GM19452 (cell line): Measurements from ENCODE around the gene WNT3A.

Experiments used
- ATAC-seq: cut with Tn5 transposase; IDR thresholded peaks from one replicate; pipeline ENCODE4 v1.9.1; 2021; ENCODE audit not compliant: unreplicated experiment

The WNT3A gene

DNA sequence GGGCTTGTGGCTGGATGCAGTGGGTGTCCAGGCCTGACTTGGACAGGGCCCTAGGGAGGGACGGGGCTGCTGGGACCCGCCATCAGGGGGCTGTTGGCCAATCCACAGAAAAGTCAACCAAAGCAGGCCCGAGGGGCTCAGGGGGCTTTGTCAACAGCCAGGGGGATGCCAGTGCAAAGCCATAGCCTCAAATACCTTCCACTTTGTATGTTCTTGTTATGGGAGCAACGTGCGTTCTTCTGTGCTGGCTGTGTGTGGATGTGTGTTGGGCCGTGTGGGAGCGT, 40.3 kb downstream of the WNT3A start:
- ATAC-seq, result no peak

DNA sequence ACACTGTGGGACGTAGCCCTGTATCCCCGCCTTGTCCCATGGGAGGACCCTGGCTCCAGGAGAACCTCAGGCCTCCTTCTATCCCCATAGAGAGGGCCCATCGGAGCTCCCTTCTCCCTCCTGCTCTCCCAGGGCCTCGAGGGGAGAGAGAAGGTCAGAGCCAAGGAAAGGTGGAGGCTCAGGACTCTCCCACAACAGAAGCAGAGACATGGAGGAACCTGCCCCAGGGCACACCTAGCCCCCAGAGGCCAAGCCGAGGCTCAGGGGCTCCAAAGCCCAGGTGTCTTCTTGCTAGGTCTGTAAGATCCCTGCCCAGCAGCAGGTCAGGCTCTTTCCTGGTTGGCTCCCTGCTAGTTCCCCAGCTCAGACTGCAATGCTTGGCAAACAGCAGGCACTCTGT, 41.3 kb downstream of the WNT3A start:
- ATAC-seq, result no peak

DNA sequence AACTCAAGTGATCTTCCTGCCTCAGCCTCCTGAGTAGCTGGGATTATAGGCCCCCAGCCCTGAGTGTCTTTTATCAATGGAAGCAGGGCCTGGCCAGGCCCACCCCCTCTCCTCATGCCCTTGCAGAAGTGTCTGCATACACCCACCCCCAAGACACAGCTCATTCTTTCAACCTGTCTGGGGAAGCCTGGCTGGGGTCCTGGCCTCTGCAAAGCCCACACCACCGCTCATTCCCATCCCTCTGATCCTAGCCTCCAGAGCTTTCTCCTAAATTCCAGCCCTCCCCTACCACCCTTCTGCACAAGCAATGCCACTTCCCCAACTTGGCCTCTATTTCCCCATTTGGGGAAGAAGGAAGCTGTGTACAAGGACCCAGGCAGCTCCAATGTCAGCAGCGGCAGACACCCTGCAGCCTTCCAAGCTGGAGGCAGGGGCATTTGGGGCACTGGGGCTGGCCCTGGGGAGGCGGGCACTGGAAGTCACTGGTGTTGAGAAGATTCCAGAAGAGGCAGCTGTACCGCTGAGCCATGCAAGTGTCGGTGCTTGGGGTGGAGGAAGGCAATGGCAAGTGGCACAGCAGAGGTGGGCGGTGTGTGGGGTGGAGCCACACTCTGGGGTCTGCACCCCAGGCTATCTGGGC, 42.0 kb downstream of the WNT3A start:
- ATAC-seq, result no peak

DNA sequence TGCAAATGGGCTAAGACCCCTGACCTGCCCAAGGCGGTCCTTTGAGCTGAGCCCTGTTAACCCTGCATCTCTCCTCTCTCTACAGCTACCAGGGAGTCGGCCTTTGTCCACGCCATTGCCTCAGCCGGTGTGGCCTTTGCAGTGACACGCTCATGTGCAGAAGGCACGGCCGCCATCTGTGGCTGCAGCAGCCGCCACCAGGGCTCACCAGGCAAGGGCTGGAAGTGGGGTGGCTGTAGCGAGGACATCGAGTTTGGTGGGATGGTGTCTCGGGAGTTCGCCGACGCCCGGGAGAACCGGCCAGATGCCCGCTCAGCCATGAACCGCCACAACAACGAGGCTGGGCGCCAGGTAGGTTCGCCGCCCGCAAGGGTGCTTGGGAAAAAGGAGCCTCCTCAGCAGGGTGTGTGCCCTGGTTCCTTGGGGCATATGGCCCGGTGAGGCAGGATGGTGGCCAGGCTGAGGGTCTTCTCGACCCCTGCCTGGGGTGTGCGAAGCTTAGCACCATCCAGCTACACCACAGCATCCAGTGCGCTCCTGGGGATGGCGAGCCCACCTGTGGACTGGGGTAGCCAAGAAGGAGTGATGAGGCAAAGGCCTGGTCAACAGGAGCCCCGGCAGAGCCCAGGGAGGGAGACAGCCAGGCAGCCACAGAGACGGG, 43.9 kb downstream of the WNT3A start:
- ATAC-seq, result no peak

DNA sequence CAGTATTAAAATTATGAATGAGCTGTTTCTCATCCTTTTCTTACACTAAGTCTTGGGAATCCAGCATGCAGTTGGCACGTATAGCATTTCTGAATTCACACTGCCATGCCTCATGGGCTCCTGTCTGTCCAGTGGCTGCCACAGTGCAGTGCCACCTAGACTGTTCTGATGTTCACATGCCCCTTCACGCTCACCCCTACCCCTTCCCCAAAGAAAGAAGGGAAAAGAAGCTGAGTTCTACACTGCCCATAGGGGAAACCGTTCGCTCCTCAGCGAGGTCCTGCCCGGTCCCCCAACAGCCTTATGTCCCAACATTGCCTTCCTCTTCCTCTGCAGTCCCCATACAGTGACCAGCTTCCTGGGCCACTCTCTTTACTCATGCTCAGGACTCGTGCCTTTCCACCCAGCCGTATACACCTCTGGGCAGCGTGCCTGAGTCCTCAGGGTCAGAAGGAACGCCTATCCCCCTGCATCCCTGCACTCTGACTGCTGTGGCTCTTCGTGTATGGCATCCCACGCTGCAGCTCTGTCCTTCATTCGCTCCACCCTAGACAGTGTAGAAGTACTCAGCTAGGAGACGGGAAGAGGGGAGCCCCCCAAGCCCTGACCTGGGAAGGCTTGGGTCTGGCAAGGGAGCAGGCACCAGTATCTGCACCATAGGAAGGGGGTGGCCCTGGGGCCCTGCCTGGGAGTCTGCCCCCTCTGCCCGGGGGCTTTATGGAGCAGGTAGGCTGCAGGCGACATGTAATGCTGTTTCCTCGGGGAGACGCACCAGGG, 51.6 kb downstream of the WNT3A start:
- ATAC-seq, result no peak

DNA sequence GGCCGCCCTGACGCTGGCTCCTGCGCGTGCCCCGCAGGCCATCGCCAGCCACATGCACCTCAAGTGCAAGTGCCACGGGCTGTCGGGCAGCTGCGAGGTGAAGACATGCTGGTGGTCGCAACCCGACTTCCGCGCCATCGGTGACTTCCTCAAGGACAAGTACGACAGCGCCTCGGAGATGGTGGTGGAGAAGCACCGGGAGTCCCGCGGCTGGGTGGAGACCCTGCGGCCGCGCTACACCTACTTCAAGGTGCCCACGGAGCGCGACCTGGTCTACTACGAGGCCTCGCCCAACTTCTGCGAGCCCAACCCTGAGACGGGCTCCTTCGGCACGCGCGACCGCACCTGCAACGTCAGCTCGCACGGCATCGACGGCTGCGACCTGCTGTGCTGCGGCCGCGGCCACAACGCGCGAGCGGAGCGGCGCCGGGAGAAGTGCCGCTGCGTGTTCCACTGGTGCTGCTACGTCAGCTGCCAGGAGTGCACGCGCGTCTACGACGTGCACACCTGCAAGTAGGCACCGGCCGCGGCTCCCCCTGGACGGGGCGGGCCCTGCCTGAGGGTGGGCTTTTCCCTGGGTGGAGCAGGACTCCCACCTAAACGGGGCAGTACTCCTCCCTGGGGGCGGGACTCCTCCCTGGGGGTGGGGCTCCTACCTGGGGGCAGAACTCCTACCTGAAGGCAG, 52.3 kb downstream of the WNT3A start:
- ATAC-seq, result no peak

DNA sequence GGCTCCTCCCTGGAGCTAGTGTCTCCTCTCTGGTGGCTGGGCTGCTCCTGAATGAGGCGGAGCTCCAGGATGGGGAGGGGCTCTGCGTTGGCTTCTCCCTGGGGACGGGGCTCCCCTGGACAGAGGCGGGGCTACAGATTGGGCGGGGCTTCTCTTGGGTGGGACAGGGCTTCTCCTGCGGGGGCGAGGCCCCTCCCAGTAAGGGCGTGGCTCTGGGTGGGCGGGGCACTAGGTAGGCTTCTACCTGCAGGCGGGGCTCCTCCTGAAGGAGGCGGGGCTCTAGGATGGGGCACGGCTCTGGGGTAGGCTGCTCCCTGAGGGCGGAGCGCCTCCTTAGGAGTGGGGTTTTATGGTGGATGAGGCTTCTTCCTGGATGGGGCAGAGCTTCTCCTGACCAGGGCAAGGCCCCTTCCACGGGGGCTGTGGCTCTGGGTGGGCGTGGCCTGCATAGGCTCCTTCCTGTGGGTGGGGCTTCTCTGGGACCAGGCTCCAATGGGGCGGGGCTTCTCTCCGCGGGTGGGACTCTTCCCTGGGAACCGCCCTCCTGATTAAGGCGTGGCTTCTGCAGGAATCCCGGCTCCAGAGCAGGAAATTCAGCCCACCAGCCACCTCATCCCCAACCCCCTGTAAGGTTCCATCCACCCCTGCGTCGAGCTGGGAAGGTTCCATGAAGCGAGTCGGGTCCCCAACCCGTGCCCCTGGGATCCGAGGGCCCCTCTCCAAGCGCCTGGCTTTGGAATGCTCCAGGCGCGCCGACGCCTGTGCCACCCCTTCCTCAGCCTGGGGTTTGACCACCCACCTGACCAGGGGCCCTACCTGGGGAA, 53.0 kb downstream of the WNT3A start:
- ATAC-seq, result no peak

DNA sequence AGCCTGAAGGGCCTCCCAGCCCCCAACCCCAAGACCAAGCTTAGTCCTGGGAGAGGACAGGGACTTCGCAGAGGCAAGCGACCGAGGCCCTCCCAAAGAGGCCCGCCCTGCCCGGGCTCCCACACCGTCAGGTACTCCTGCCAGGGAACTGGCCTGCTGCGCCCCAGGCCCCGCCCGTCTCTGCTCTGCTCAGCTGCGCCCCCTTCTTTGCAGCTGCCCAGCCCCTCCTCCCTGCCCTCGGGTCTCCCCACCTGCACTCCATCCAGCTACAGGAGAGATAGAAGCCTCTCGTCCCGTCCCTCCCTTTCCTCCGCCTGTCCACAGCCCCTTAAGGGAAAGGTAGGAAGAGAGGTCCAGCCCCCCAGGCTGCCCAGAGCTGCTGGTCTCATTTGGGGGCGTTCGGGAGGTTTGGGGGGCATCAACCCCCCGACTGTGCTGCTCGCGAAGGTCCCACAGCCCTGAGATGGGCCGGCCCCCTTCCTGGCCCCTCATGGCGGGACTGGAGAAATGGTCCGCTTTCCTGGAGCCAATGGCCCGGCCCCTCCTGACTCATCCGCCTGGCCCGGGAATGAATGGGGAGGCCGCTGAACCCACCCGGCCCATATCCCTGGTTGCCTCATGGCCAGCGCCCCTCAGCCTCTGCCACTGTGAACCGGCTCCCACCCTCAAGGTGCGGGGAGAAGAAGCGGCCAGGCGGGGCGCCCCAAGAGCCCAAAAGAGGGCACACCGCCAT, 53.8 kb downstream of the WNT3A start:
- no peak for ATAC-seq

DNA sequence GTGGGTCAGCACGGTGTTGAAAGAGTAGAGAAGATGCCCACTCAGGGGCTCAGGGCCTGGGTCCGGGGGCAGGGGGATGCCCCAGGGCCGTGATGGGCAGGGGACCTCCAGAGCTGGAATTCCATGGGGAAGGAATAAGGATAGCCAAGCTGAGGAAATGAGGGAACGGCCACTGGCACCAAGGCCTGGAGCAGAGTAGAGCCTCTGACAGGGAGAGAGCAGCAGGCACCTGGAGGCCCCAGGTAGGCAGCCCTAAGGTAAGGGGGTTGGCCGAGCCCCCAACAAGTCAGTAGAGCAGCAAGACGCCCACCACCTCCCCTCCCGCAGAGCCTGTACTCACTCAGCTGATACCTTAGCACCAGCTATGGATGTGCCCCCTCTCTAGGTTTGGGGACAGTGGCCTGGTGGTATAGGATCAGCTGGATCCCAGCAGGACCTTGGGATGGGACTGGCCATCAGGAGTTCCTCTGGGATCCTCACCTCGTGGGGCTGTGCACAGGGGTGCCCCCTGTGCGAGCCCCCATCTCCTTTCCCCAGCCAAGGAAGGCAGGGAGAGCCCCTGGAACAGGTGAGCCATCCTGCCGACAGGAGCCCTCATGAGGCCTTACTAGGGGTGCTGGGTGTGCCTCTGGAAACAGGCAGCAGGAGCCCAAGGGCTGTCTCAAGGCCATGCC, 54.8 kb downstream of the WNT3A start:
- no peak for ATAC-seq

DNA sequence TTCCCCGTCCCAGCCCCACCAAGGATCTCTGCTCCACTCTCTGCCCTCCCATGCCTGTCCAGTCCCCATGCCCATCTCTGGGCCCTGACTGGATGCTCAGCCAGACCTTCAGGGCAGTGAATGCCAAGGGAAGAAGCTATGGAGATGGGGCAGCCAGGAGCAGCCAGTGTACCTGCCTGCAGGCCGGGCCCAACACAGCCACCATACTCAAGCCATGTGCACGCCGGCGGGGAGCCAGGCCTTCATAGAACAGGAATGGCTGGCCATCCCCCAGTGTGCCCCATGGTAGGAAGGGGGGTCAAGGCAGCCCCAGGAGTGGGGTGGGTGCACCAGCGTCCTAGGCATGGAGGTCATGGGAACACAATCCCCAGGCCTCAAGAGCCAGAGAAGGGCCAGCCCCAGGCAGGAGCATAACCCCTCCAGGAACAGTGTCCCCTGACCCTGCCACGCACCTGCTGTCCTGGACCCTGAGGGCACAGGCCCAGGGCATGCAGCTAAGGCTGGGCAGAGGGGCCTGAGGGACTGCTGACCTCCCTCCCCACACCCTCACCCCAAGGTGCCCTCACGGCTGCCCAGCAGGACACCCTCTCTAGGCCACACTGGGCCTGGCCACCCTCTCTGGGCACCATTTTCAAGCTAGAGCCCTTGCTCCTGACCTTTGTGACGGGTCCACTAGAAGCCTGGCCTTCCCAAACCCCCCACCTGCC, 55.4 kb downstream of the WNT3A start:
- no peak for ATAC-seq

DNA sequence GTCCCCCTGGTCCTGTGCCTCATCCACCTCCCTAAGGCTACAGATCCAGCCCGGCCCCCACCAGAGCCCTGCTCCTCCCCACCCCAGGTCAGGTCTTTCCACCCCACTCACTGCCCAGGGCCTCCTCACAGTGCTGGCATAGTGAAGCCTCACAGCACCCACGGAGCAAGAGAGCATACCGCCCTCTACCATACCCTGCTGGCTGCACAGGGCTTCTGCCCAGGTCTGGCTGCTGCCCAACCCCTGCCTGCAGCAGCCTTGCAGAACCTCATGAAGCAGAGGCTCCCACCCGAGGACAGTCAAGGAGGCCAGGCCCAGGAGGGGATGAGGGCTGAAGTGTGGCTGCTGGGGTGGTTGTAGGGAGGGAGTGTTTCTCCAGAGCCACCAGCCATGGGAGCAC, 56.0 kb downstream of the WNT3A start:
- ATAC-seq, result no peak

DNA sequence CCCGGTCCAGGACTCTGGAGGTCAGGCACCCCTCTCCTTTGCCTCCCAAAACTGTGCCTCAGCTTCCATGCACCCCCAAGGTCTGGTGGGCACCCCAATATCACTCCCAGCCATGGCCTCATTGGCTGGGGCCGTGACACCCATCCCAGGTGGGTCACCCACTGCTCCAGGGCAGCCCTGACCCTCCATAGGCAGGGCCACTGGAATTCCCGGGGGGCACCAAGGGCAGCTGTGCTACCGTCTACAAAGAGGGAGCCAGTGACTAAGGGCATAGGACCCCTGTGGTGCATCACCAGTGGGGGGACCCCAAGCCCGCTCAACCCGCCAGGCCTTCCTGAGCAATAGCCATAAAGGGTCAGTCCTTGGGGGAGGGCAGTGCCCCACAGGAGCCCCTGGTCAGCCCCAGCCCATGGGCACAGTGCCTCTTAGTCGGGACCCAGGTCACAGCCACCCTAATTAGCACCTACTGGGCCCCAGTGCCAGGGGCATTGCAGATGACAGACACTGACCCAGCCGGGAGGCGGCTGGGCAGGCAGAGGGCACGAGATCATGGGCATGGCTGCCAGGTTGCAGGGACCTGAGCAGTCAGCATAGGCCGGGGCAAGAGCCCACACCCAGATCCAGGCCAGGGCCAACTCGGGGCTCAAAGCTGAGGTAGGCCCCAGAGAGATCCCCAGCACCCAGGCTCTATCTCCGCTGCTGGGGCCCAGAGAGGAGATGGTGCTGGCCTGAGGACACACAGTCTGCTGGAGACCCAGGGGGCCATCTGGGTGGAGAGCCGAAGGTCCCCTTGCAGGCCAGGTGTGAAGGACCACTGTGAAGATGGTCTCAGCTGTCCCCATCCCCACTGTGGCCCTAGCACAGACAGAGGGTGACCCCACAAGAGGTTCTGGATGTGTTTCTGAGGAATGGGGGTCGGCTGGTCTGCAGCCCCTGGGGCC, 56.7 kb downstream of the WNT3A start:
- no peak for ATAC-seq

DNA sequence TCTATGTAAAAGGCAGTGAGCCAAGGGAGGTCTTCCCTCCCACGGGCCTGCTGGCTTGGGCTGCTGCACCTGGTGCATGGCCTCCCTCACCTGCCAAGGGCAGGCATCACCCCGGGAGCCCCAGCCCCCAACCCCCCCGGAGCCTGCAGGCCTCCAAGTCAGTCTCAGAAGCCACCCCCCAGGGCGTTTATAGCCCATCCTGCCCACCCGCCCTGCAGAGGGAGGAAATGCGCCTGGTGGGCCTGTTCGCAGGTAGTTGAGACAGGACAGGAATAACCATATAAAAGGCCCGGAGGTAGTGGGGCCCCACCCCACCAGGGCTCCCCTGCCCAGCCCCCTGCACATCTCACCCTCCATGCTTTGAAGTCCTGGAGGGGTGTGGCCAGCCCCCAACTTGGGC, 57.5 kb downstream of the WNT3A start:
- no peak for ATAC-seq

DNA sequence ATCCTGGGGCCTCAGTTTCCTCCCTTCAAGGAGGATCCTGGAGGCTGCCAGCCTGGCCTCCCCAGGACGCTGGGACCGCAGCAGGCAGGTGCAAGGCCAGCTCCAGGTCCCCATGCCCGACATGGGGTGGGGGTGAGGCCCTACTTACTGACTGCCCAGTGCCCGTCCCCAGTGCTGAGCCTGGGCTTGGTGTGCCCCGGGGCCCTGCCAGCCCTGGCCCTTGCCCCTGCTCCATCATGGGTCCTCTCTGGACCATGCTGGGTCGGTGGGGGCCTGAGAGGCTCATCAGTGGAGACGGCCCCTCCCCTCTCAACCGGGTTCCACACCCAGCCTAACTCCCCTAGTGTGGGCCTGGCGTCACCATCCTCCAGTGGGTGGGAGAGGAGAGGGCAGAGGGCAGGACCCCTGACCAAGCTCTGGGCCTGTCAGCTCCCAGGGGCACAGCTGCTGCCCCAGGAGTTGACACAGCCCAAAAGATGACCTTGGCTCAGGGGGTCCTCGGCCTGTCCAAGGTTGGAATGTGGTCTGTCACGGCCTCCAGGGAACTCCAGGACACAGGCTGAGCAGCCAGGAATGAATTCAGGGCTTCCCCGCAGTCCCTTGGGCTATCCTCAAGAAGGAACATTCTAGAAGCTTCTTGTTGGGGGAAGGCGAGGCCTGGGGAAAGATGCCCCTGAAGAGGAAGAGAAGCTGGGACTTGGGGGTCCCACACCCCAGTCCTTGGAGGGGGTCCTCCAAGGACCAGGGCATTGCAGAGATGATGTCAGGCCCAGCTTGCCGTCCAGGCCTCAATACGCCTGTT, 58.1 kb downstream of the WNT3A start:
- ATAC-seq, result no peak

DNA sequence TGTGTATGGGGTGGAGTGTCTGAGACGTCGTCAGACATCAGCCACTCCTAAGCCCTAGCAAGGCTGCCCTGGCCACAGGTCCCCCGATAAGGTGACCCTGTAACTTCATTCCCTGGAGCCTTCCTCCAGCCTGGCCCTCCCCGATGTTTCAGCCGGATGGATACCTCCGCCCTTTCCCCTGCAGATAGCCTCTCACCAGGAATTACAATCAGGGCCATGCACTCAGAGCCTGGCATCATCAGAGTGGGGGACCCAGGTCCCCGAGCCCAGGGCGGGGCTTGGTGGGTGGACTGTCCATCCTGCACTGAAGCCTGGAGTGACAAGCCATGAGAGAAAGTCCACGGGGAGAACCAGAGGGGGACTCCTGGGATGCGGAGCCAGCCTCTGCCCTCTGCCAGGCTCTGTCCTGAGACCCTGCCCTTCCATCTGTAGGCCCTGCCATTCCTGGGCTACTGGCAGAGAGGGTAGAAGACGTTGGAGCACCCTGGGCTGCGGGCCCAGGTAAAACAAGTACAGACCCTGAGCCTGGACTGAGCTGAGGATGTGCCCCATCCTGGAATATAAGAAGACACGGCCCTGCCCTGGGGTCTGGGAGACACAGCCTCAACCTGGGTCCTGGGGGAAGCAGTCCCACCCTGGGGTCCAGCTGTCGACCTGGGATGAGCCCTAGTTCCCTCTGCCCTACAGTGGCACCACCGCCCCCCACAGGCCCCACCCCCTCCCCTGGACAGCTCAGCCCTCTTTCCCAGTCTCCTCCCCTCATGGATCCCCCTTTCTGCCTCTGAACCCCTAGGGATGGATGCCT, 58.9 kb downstream of the WNT3A start:
- ATAC-seq, result no peak

DNA sequence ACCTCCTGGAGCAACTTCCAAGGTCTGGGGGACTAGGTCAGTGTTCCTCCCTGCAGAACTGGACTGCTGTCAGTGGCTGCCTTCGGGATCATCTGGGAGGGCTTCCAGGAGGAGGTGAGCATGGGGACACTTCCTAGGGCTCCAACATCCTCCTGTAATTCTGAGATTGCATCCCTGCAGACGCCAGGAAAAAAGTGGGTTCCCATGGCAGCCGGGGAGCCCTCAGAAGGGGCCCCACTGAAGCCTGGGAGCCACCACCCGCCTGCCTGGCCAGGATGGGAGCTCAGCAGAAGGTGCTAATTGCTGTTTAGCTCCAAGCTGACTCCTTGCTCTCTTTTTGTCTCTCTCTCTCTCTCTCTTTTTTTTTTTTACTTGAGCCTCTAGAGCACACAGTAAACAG, 59.6 kb downstream of the WNT3A start:
- ATAC-seq, result no peak
